Mucosa of rectum (tissue), 2 donors: ENCODE data around the gene KIAA1549.
"Not testable (repeated sequence)": the region's sequence is repeated elsewhere in the genome, so short reads cannot be mapped to it uniquely, and the experiment has no call there.

Experiments
- H3K27ac ChIP-seq, 2 donors: one replicate each; pipeline ENCODE4 v1.7.0; 2013; ENCODE audit warnings: inconsistent platforms in 2 of 2, low read depth in 2 of 2, low read length in 2 of 2
- H3K27me3 ChIP-seq, 2 donors: one replicate each; pipeline ENCODE4 v1.7.0; 2013; ENCODE audit warnings: low read length in 2 of 2; ENCODE audit not compliant: control insufficient read depth in 2 of 2, insufficient read depth in 2 of 2
- H3K36me3 ChIP-seq, 2 donors: one replicate each; pipeline ENCODE4 v1.7.0; 2013; ENCODE audit warnings: low read length in 2 of 2; ENCODE audit not compliant: control insufficient read depth in 2 of 2, insufficient read depth in 2 of 2
- H3K4me1 ChIP-seq, 2 donors: one replicate each; pipeline ENCODE4 v1.7.0; 2013; ENCODE audit warnings: low read length in 2 of 2, mild to moderate bottlenecking in 1 of 2; ENCODE audit not compliant: control insufficient read depth in 2 of 2, insufficient read depth in 2 of 2
- H3K4me3 ChIP-seq, 2 donors: one replicate each; pipeline ENCODE4 v1.7.0; 2013; ENCODE audit warnings: low read length in 2 of 2
- H3K9ac ChIP-seq, 2 donors: one replicate each; pipeline ENCODE4 v1.7.0; 2013; ENCODE audit warnings: low read length in 2 of 2, low read depth in 1 of 2, mild to moderate bottlenecking in 1 of 2
- H3K9me3 ChIP-seq, 2 donors: one replicate each; pipeline ENCODE4 v1.7.0; 2013; ENCODE audit warnings: low read length in 2 of 2; ENCODE audit not compliant: control insufficient read depth in 2 of 2
- donor health status: healthy.
- donor health status: Normal muscosa, but diverticular disease.

KIAA1549 gene

DNA sequence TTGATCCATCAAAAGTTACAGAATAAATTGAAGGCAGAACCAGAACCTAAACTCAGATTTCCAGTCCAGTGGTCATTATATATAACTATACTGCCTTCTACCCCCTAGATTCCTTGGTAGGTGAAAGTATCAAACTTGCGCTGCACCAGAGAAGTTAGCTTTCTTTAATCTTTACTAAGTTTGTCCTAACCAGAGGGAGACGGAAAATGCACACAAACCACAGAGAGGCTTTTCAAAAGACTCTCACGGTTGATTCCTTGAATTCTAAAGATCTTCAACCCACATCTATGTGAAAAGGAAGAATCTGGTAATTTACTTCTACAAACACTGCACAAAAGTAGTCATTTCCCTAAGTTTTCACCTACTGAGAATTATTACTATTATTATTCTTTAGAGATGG is 18.2 kb upstream of the KIAA1549 start:
- no peak overlapping the region for H3K27ac ChIP-seq
- no peak overlapping the region for H3K4me3 ChIP-seq
- no peak overlapping the region for H3K9ac ChIP-seq
- no peaks in the 10 kb centered on the region for H3K36me3 ChIP-seq
- no peaks in the 10 kb centered on the region for H3K9me3 ChIP-seq
- H3K4me1 ChIP-seq, result no peaks in the 10 kb centered on the region
- peaks cover 0 to 2% of the 10 kb centered on the region in 2 donors for H3K27me3 ChIP-seq

GRCh38 chr7:138992052-138992531 is 10.9 kb upstream of the KIAA1549 start:
- Histone ChIP-seq H3K9ac (no peak overlapping the region), H3K9me3 (peaks cover 0 to 6% of the 10 kb centered on the region in 2 donors)

DNA sequence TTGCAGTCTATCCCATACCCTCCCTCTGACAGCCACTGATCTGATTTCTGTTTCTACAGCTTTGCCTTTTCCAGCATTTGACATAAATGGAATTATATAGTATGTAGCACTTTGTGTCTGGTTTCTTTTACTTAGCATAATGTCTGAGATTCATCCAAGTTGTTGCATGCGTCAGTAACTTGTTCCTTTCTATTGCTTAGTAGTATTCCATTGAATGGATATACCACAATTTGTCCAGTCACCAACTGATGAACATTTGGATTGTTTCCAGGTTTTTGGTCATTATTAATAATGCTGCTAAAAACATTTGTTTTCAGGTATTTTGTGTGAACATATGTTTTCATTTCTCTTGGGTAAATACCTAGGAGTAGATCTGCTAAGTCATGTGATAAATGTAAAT is 6.5 kb upstream of the KIAA1549 start:
- H3K4me3 ChIP-seq, result no peak overlapping the region
- H3K36me3 ChIP-seq, result no peaks in the 10 kb centered on the region
- H3K4me1 ChIP-seq, result no peaks in the 10 kb centered on the region
- H3K9ac ChIP-seq, result no peak overlapping the region
- H3K27ac ChIP-seq, result no peak overlapping the region
- peaks cover 0 to 6% of the 10 kb centered on the region in 2 donors for H3K9me3 ChIP-seq
- H3K27me3 ChIP-seq, result peaks cover 0 to 2% of the 10 kb centered on the region in 2 donors

More at GRCh38 chr7:138992052-138992531, 10.9 kb upstream of the KIAA1549 start:
- Histone ChIP-seq H3K36me3 (no peaks in the 10 kb centered on the region), H3K4me3 (no peak overlapping the region), H3K27ac (no peak overlapping the region), H3K4me1 (no peaks in the 10 kb centered on the region), H3K27me3 (peaks cover 0 to 2% of the 10 kb centered on the region in 2 donors)

- Histone ChIP-seq H3K27ac (no peak overlapping the region), H3K4me1 (peaks cover 3 to 6% of the 10 kb centered on the region in 2 donors), H3K27me3 (peaks cover 5 to 11% of the 10 kb centered on the region in 2 donors), H3K36me3 (no peaks in the 10 kb centered on the region), H3K9ac (peak overlapping the region in 1 of 2 donors; percentile 46), H3K9me3 (no peaks in the 10 kb centered on the region), H3K4me3 (peak overlapping the region; percentile 57 to 65)
Measured at GRCh38 chr7:138982204-138982623, 1.0 kb upstream of the KIAA1549 start.

DNA sequence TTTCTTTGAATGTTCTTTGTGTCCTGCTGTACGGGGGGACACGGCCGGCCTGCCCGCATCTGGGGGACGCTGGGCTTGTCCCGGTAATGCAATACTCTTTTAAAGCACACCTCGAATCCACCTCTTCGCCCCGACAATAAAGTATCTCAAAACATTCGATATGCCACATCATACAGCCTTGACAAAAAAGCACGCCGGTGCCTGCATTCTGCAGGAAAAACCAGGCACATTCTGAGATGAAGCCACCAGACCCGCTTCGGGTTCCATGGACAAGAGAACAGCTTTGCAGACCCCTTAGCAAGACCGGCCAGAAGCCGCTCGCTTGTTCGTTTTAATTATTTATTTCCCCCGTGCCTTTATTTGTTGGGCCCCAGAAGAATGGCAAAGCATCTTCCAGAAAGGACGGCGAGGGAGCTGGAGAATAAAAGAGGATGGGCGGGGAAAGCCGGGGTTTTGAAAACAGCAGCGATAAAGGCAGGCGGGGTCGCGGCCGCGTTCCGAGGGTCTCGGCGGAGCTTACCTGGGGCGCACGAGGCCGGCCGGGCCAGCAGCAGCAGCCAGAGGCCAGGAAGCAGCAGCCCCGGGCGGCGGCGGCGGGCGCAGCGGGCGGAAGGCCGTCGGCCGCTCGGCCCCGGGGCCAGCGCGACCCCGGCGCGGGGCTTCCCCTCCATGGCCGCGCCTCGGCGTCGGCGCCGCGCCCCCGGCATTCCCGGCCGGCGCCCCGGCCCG is 462 bp downstream of the KIAA1549 start:
- no peaks in the 10 kb centered on the region for H3K9me3 ChIP-seq
- H3K9ac ChIP-seq, result peak overlapping the region in 1 of 2 donors; percentile 23
- no peak overlapping the region for H3K27ac ChIP-seq
- H3K4me1 ChIP-seq, result peaks cover 3 to 6% of the 10 kb centered on the region in 2 donors
- no peaks in the 10 kb centered on the region for H3K36me3 ChIP-seq
- peaks cover 5 to 11% of the 10 kb centered on the region in 2 donors for H3K27me3 ChIP-seq
- peak overlapping the region; percentile 65 to 77 for H3K4me3 ChIP-seq

DNA sequence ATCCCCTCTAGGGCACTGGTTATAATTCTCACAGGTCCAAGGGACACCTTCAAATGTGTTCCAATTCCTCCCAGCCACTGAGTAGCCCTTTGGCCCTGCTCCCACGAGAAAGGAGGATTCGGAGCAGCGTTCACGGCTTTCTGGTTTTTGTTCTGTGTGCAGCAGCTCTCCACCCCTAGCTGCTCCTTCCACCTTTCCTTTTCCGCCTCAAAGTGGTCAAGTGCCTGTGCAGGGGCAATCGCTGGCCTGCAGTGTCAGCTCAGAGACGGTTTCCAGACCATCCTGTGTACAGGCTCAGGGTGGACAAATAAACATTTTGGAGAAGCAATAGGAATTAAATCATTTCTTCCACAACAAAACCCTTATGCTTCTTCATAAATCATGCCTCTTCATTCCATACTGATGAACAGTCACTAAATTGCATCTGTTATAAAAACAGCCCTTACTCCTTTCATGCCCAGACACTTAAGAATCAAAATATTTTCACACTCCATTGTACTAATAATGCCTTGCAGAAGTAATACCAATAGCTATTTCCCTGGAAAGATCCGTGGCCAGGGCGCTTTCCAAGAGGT is 1.1 kb downstream of the KIAA1549 start:
- H3K27me3 ChIP-seq, result peaks cover 5 to 11% of the 10 kb centered on the region in 2 donors
- H3K4me1 ChIP-seq, result peaks cover 3 to 6% of the 10 kb centered on the region in 2 donors
- H3K36me3 ChIP-seq, result no peaks in the 10 kb centered on the region
- H3K9me3 ChIP-seq, result no peaks in the 10 kb centered on the region
- no peak overlapping the region for H3K9ac ChIP-seq
- no peak overlapping the region for H3K27ac ChIP-seq
- peak overlapping the region; percentile 65 to 77 for H3K4me3 ChIP-seq

- Histone ChIP-seq H3K27me3 (peaks cover 5 to 11% of the 10 kb centered on the region in 2 donors), H3K4me1 (peaks cover 3 to 6% of the 10 kb centered on the region in 2 donors), H3K27ac (no peak overlapping the region), H3K9me3 (no peaks in the 10 kb centered on the region), H3K36me3 (no peaks in the 10 kb centered on the region), H3K4me3 (no peak overlapping the region), H3K9ac (no peak overlapping the region)
Measured at GRCh38 chr7:138979226-138979979, 1.8 kb downstream of the KIAA1549 start.

- no peak overlapping the region for H3K4me3 ChIP-seq
- peaks cover 3 to 6% of the 10 kb centered on the region in 2 donors for H3K4me1 ChIP-seq
- H3K27ac ChIP-seq, result no peak overlapping the region
- peaks cover 5 to 11% of the 10 kb centered on the region in 2 donors for H3K27me3 ChIP-seq
- H3K36me3 ChIP-seq, result no peaks in the 10 kb centered on the region
- no peak overlapping the region for H3K9ac ChIP-seq
- H3K9me3 ChIP-seq, result no peaks in the 10 kb centered on the region
Measured at GRCh38 chr7:138978541-138979184, 2.5 kb downstream of the KIAA1549 start.

DNA sequence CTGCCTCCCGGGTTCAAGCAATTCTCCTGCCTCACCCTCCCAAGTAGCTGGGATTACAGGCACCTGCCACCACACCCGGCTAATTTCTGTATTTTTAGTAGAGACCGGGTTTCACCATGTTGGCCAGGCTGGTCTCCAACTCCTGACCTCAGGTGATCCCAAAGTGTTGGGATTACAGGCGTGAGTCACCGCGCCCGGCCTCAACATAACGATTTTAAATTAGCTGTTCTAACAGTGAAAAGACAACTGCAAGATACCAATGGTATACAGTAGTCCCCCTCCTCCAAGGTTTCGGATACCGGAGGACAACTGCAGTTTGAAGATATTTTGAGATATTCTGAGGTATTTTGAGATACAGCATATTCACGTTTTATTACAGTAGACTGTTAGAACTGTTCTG is 5.0 kb downstream of the KIAA1549 start:
- H3K36me3 ChIP-seq, H3K4me1 ChIP-seq, H3K9ac ChIP-seq, H3K9me3 ChIP-seq, H3K27ac ChIP-seq, H3K4me3 ChIP-seq: not testable (repeated sequence)
- H3K27me3 ChIP-seq, result peaks cover 0 to 11% of the 10 kb centered on the region in 2 donors
